HUES48 (cell line): ENCODE results near the gene UBE2I.
A peak's percentile ranks its signal among the peaks of the same experiment; 100 is the strongest.

Experiments
- H3K27ac ChIP-seq: one replicate; pipeline ENCODE4 v1.7.0; 2013; ENCODE audit warnings: low read depth, low read length, inconsistent platforms
- H3K27me3 ChIP-seq: 2 replicates; pipeline ENCODE4 v1.6.1; 2013; ENCODE audit warnings: mild to moderate bottlenecking, low read length; ENCODE audit not compliant: control insufficient read depth, insufficient read depth
- H3K36me3 ChIP-seq: 2 replicates; pipeline ENCODE4 v1.6.1; 2013; ENCODE audit warnings: low read length; ENCODE audit not compliant: control insufficient read depth, insufficient read depth
- H3K4me1 ChIP-seq: 2 replicates; pipeline ENCODE4 v1.6.1; 2013; ENCODE audit warnings: mild to moderate bottlenecking, low read length; ENCODE audit not compliant: control insufficient read depth, insufficient read depth
- H3K4me3 ChIP-seq: 2 replicates; pipeline ENCODE4 v1.5.1; 2013; ENCODE audit warnings: mild to moderate bottlenecking, low read depth, low read length
- H3K9ac ChIP-seq: 2 replicates; pipeline ENCODE4 v1.6.1; 2013; ENCODE audit warnings: mild to moderate bottlenecking, low read depth, low read length, moderate library complexity
- H3K9me3 ChIP-seq: 2 replicates; pipeline ENCODE4 v1.6.1; 2013; ENCODE audit warnings: low read length; ENCODE audit not compliant: control insufficient read depth, insufficient read depth

The UBE2I gene

DNA sequence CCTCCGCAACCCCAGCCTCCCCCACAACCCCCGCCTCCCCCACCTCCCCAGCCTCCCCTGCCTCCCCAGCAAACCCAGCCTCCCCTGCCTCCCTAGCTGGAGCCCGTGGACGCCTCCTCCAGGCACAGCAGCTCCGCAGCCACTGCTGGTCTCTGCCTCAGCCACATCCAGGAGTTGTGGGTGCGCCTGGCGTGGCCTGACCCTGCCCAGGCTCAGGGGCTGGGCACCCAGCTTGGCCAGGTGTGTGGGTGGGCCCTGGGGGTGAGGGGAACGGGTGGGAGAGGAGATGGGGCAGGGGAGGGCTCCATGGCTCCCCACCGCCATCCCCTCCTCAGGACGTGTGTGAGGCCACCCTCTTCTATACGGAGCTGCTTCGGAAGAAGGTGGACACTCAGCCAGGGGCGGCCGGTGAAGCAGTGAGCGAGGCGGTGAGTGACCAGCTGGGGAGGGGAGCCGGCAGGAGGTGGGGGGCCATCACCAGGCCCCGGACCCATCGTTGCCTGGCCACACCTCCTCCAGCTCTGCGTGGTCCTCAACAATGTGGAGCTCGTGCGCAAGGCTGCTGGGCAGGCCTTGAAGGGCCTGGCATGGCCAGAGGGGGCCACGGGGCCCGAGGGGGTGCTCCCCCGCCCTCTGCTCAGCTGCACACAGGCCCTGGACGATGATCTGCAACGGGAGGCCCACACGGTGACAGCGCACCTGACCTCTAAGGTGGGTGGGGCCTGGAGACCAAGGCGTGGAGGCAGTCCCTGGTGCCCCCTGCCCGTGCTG, 36.4 kb downstream of the UBE2I start:
- Histone ChIP-seq H3K27ac (no peak overlapping the region), H3K4me3 (no peak overlapping the region), H3K27me3 (peaks cover 9% of the 10 kb centered on the region; the same call in 1 of the 2 replicates), H3K36me3 (peaks cover 26% of the 10 kb centered on the region), H3K4me1 (peaks cover 3% of the 10 kb centered on the region; the same call in 1 of the 2 replicates), H3K9me3 (no peaks in the 10 kb centered on the region), H3K9ac (no peak overlapping the region)

DNA sequence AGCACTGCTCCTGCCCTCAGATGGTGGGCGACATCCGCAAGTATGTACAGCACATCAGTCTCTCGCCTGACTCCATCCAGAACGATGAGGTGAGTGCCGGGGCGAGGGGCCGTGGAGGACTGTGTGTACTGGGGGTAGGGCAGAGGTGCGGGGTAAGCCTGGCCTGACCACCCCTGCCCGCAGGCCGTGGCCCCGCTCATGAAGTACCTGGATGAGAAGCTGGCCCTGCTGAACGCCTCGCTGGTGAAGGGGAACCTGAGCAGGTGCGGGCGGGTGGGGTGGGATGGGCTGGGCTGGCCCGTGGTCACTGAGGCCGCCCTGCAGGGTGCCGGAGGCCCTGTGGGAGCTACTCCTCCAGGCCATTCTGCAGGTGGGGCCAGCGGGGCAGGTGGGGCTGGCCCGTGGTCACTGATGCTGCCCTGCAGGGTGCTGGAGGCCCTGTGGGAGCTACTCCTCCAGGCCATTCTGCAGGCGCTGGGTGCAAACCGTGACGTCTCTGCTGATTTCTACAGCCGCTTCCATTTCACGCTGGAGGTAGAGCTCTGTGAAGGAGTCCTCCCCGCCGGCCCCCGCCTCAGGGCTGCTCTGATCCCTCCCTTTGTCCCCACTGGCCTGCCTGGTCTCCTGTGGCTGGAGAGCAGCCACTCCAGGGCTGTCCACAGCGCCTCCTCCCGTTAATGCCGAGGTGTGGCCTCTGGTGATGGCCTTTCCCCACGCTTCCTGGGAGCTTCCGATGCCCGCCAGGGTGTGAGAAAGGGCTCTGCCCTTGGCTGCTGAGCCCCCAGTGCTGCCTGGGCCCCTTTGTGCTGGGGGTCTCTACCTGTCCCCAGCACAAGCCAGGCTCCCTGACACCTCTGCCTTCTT, 37.2 kb downstream of the UBE2I start:
- no peaks in the 10 kb centered on the region for H3K9me3 ChIP-seq
- H3K9ac ChIP-seq = no peak overlapping the region
- peaks cover 3% of the 10 kb centered on the region; the same call in 1 of the 2 replicates for H3K4me1 ChIP-seq

DNA sequence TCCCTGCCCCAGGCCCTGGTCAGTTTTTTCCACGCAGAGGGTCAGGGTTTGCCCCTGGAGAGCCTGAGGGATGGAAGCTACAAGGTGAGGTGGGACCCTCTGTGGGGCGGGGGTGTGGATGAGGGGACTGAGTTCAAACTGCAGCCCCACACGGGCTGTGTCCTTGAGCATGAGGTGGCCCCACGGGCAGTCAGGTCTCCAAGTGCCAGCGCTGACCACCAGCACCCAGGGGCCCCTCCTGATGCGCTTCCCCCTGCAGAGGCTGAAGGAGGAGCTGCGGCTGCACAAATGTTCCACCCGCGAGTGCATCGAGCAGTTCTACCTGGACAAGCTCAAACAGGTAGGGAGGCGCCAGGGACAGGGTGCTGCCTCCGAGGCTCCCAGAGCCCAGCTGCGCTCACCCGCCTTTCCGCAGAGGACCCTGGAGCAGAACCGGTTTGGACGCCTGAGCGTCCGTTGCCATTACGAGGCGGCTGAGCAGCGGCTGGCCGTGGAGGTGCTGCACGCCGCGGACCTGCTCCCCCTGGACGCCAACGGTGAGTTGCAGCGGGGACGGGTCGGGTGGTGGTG, 37.9 kb downstream of the UBE2I start:
- Histone ChIP-seq H3K9ac (no peak overlapping the region), H3K4me1 (peaks cover 3% of the 10 kb centered on the region; the same call in 1 of the 2 replicates), H3K27ac (no peak overlapping the region), H3K9me3 (no peaks in the 10 kb centered on the region), H3K4me3 (no peak overlapping the region), H3K27me3 (no peaks in the 10 kb centered on the region), H3K36me3 (peaks cover 26% of the 10 kb centered on the region)

More for the DNA sequence above, 37.2 kb downstream of the UBE2I start:
- H3K27me3 ChIP-seq = peaks cover 7% of the 10 kb centered on the region; the same call in 1 of the 2 replicates
- H3K27ac ChIP-seq = no peak overlapping the region
- H3K4me3 ChIP-seq = no peak overlapping the region
- H3K36me3 ChIP-seq = peaks cover 26% of the 10 kb centered on the region

DNA sequence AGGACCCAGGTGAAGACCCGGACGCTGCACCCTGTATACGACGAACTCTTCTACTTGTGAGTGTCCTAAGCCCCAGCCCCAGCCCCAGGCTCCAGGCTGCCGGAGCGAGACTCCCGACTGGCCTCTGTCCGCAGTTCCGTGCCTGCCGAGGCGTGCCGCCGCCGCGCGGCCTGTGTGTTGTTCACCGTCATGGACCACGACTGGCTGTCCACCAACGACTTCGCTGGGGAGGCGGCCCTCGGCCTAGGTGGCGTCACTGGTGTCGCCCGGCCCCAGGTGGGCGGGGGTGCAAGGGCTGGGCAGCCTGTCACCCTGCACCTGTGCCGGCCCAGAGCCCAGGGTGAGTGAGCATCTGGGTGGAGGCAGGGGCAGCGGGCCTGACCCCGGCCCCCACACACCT, 38.5 kb downstream of the UBE2I start:
- no peaks in the 10 kb centered on the region for H3K27me3 ChIP-seq
- H3K9me3 ChIP-seq = no peaks in the 10 kb centered on the region
- H3K36me3 ChIP-seq = peaks cover 26% of the 10 kb centered on the region
- no peak overlapping the region for H3K27ac ChIP-seq
- H3K4me1 ChIP-seq = 0 out of 2 replicates have a peak, but pooled peaks cover 3% of the 10 kb centered on the region
- no peak overlapping the region for H3K9ac ChIP-seq
- H3K4me3 ChIP-seq = no peak overlapping the region

DNA sequence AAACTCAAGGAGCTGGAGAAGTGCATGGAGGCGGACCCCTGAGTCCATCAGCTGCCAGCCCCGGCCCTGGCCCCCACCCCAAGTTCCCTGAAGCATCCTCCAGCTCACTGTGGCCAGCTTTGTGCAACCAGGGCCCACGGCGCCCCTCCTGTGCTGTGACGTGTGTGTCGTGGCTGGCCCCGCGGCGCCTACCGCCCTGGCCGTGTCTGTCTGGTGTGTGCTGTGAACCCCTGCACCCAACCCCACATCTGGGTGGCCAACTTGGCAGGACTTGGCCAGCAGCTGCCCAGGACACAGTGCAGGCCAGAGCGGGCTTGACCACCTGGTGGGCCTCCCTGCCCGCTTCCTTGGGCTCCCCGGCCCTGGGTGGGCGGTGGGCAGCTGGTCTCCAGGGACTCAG, 39.0 kb downstream of the UBE2I start:
- Histone ChIP-seq H3K4me1 (0 out of 2 replicates have a peak, but pooled peaks cover 3% of the 10 kb centered on the region), H3K27ac (no peak overlapping the region)

DNA sequence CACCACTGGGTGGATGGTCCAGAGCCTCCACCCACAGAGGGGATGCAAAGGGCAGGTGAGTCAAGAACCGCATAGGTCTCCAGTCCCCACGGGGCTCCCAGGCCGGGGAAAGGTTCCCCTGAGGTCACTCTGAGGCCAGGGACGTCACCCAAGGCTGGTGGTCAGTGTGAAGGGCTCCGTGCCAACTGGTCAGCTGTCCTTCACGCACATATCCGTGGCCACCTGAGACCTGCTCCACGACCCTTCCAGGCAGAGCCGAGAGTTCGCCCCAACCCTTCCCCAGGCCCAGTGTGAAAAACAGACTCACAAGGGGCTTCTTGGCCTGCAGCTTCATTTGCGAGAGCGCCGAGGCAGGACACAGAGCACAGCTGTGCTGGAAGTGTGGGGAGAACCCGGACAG, 39.5 kb downstream of the UBE2I start:
- H3K4me3 ChIP-seq = no peak overlapping the region
- H3K9me3 ChIP-seq = no peaks in the 10 kb centered on the region
- H3K27ac ChIP-seq = no peak overlapping the region
- H3K36me3 ChIP-seq = peaks cover 26% of the 10 kb centered on the region
- H3K27me3 ChIP-seq = no peaks in the 10 kb centered on the region
- H3K9ac ChIP-seq = no peak overlapping the region
- H3K4me1 ChIP-seq = 0 out of 2 replicates have a peak, but pooled peaks cover 3% of the 10 kb centered on the region

More for the DNA sequence above, 39.0 kb downstream of the UBE2I start:
- no peaks in the 10 kb centered on the region for H3K9me3 ChIP-seq
- H3K4me3 ChIP-seq = no peak overlapping the region
- no peaks in the 10 kb centered on the region for H3K27me3 ChIP-seq
- H3K9ac ChIP-seq = no peak overlapping the region
- peaks cover 26% of the 10 kb centered on the region for H3K36me3 ChIP-seq

DNA sequence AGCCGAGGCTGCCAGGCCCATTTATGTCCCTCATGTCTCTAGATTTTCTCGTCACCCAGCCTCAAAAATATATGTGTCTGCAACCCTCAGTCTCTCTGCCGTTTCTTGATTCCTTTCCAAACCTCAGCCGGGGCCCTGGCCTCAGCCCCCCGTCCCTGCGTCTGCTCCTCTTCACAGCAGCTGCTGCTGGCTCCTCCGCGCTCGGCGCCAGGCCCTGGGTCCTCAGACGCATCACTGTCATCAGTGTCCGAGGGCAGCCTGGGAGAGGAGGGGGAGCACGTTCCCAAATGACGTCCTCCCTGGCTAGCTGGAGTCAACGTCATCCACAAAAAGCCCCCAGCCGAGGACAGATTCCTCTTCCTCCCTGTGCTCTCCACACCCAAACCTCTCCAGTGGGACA, 39.9 kb downstream of the UBE2I start:
- H3K27ac ChIP-seq = no peak overlapping the region
- peaks cover 26% of the 10 kb centered on the region for H3K36me3 ChIP-seq
- H3K9ac ChIP-seq = no peak overlapping the region
- H3K4me1 ChIP-seq = 0 out of 2 replicates have a peak, but pooled peaks cover 3% of the 10 kb centered on the region
- H3K9me3 ChIP-seq = no peaks in the 10 kb centered on the region
- H3K27me3 ChIP-seq = no peaks in the 10 kb centered on the region
- no peak overlapping the region for H3K4me3 ChIP-seq

DNA sequence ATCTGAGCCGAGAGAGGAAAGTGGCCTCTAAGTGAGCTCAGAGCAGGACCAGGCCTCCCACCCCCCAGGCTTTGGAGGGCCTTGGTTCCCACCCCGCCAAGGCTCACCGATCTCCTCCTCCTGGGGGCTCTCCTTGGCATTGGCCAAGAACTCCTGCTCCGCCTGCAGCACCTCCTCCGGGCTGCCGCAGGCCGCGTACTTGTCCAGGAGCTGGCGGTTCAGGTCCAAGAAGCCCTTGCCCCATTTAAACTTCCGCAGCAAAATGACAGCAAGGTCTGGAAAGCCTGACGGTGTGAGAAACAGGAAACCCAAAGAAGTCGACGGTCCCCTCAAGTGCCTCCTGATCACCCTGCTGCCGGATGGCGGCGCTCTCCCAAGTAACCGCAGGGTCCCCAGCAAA, 40.5 kb downstream of the UBE2I start:
- peaks cover 26% of the 10 kb centered on the region for H3K36me3 ChIP-seq
- no peak overlapping the region for H3K4me3 ChIP-seq
- no peak overlapping the region for H3K27ac ChIP-seq
- no peaks in the 10 kb centered on the region for H3K9me3 ChIP-seq
- H3K4me1 ChIP-seq = 0 out of 2 replicates have a peak, but pooled peaks cover 3% of the 10 kb centered on the region
- no peak overlapping the region for H3K9ac ChIP-seq
- H3K27me3 ChIP-seq = no peaks in the 10 kb centered on the region

DNA sequence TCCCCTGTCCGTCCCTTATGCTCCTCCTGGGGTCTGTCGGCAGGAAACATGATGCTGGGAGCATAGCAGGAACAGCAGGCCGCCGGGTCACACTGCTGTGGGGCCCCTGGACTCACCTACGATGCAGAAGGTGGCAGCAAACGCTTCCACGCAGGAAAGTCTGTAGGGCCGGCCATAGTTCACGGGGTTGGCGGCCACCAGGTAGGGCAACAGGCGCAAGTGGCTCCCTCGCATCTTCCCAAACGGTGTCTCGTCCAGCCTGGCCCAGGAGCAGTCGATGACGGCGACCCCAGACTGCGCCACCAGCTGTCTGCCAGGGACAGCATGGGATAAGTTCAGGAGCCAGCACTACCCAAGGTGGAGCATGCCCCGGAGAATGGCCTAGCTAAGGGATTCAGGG, 41.3 kb downstream of the UBE2I start:
- H3K27ac ChIP-seq = no peak overlapping the region
- H3K36me3 ChIP-seq = peaks cover 26% of the 10 kb centered on the region
- H3K4me1 ChIP-seq = 0 out of 2 replicates have a peak, but pooled peaks cover 3% of the 10 kb centered on the region
- peak overlapping the region; percentile 92 for H3K4me3 ChIP-seq
- H3K9me3 ChIP-seq = no peaks in the 10 kb centered on the region
- no peak overlapping the region for H3K9ac ChIP-seq
- H3K27me3 ChIP-seq = no peaks in the 10 kb centered on the region

DNA sequence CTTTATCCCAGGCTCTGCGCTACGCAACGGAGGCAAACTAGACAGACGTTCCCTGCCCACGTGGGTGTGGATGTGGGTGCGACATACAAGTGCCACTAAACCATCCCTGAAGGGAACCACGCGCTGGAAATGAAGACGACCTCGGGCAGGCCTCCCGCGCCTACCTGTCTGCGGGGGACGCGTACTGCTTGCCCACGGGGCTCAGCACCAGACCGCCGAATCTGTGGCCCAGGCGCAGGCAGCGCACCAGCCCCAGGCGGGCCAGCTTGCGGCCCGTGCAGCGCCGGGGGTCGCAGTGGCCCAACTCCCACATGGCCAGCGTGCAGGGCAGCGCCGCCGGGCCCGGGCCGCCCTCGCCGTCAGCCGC, 41.8 kb downstream of the UBE2I start:
- Histone ChIP-seq H3K36me3 (peaks cover 26% of the 10 kb centered on the region), H3K27ac (no peak overlapping the region)

More for the DNA sequence above, 41.8 kb downstream of the UBE2I start:
- Histone ChIP-seq H3K9ac (peak overlapping the region; percentile 81; the same call in 1 of the 2 replicates), H3K4me1 (0 out of 2 replicates have a peak, but pooled peaks cover 3% of the 10 kb centered on the region), H3K9me3 (no peaks in the 10 kb centered on the region), H3K4me3 (peak overlapping the region; percentile 92), H3K27me3 (no peaks in the 10 kb centered on the region)
